GM21786 (cell line): Measurements from ENCODE around the gene SRGAP2C.
"Not testable (repeated sequence)": the region's sequence is repeated elsewhere in the genome, so short reads cannot be mapped to it uniquely, and the experiment has no call there.

Experiments used
- ATAC-seq: cut with Tn5 transposase; IDR thresholded peaks from one replicate; pipeline ENCODE4 v1.9.1; 2021; ENCODE audit not compliant: unreplicated experiment

The SRGAP2C gene

GRCh38 chr1:121324726-121325125 lies 140.0 kb downstream of the SRGAP2C start:
- not testable (repeated sequence) for ATAC-seq

- ATAC-seq, result not testable (repeated sequence)
Measured at GRCh38 chr1:121332141-121332540, 147.4 kb downstream of the SRGAP2C start.

- not testable (repeated sequence) for ATAC-seq
Measured at GRCh38 chr1:121332599-121333562, 148.1 kb downstream of the SRGAP2C start.

GRCh38 chr1:121337958-121338357 lies 153.2 kb downstream of the SRGAP2C start:
- peak; percentile 73 for ATAC-seq

- ATAC-seq, result not testable (repeated sequence)
Measured at GRCh38 chr1:121339611-121340010, 154.8 kb downstream of the SRGAP2C start.

GRCh38 chr1:121343311-121343906 lies 158.6 kb downstream of the SRGAP2C start:
- ATAC-seq, result not testable (repeated sequence)

- not testable (repeated sequence) for ATAC-seq
Measured at GRCh38 chr1:121344355-121344754, 159.6 kb downstream of the SRGAP2C start.

- ATAC-seq, result not testable (repeated sequence)
Measured at GRCh38 chr1:121346654-121347053, 161.9 kb downstream of the SRGAP2C start.

GRCh38 chr1:121347476-121347875 lies 162.7 kb downstream of the SRGAP2C start:
- ATAC-seq, result not testable (repeated sequence)

GRCh38 chr1:121348115-121348514 lies 163.3 kb downstream of the SRGAP2C start:
- ATAC-seq, result not testable (repeated sequence)

GRCh38 chr1:121349332-121349967 lies 164.7 kb downstream of the SRGAP2C start:
- ATAC-seq, result not testable (repeated sequence)

GRCh38 chr1:121355711-121356420 lies 171.1 kb downstream of the SRGAP2C start:
- ATAC-seq, result not testable (repeated sequence)

GRCh38 chr1:121356819-121357218 lies 172.0 kb downstream of the SRGAP2C start:
- not testable (repeated sequence) for ATAC-seq

- ATAC-seq, result not testable (repeated sequence)
Measured at GRCh38 chr1:121360531-121360930, 175.8 kb downstream of the SRGAP2C start.

- ATAC-seq, result not testable (repeated sequence)
Measured at GRCh38 chr1:121361451-121362233, 176.9 kb downstream of the SRGAP2C start.

GRCh38 chr1:121362234-121362883 lies 177.6 kb downstream of the SRGAP2C start:
- not testable (repeated sequence) for ATAC-seq

GRCh38 chr1:121365316-121365715 lies 180.5 kb downstream of the SRGAP2C start:
- not testable (repeated sequence) for ATAC-seq

- not testable (repeated sequence) for ATAC-seq
Measured at GRCh38 chr1:121365723-121366122, 180.9 kb downstream of the SRGAP2C start.

- not testable (repeated sequence) for ATAC-seq
Measured at GRCh38 chr1:121366171-121366570, 181.4 kb downstream of the SRGAP2C start.
